Sigmoid colon (tissue), 7 donors: ENCODE measurements around the gene TRIP13. TPM values are rescaled to one million over a fixed set of nuclear protein-coding genes. Genes with fewer than 3 reads are reported as not detected.

ENCODE experiments used
- DNase-seq: peaks from one replicate; pipeline ENCODE4 v3.0.0-alpha.2; 2019
- H3K27ac ChIP-seq, 4 donors: fragments of 200-600 bp; sonication (generic); one replicate each; pipeline ENCODE4 v1.5.1; 2016 to 2019; ENCODE audit warnings: mild to moderate bottlenecking in 1 of 4
- H3K27me3 ChIP-seq, 3 donors: fragments of 200-600 bp; sonication (generic); one replicate each; pipeline ENCODE4 v1.5.1; 2019; ENCODE audit warnings: mild to moderate bottlenecking in 1 of 3
- H3K36me3 ChIP-seq, 4 donors: fragments of 200-600 bp; sonication (generic); one replicate each; pipeline ENCODE4 v1.5.1; 2016 to 2019
- H3K4me1 ChIP-seq, 4 donors: fragments of 200-600 bp; sonication (generic); one replicate each; pipeline ENCODE4 v1.5.1; 2017 to 2019
- H3K4me3 ChIP-seq, 4 donors: fragments of 200-600 bp; sonication (generic); one replicate each; pipeline ENCODE4 v1.5.1; 2017 to 2019; ENCODE audit warnings: mild to moderate bottlenecking in 2 of 4, moderate library complexity in 1 of 4
- H3K9me3 ChIP-seq, 4 donors: fragments of 200-600 bp in 3 of 4; sonication (generic) in 3 of 4; one replicate each; pipeline versions ENCODE4 v1.5.1 to v1.6.1; 2013 to 2019
- CTCF ChIP-seq, 4 experiments: fragments of 450-650 bp in 3 of 4; fragments of 200-600 bp in 1 of 4; IDR thresholded peaks; one replicate each; pipeline ENCODE4 v1.5.1; 2016 to 2019; ENCODE audit warnings: antibody characterized with exemption in 4 of 4, mild to moderate bottlenecking in 3 of 4, moderate library complexity in 2 of 4
- EP300 ChIP-seq, 4 donors: sonication (generic); formaldehyde crosslinking; IDR thresholded peaks; one replicate each; pipeline ENCODE4 v1.6.1; 2017; ENCODE audit warnings: antibody characterized with exemption in 4 of 4
- POLR2A ChIP-seq, 2 donors: fragments of 450-650 bp; IDR thresholded peaks; one replicate each; pipeline ENCODE4 v1.6.1; 2016; ENCODE audit warnings: antibody characterized with exemption in 2 of 2, mild to moderate bottlenecking in 2 of 2, moderate library complexity in 2 of 2
- POLR2AphosphoS5 ChIP-seq, 4 donors: sonication (generic); formaldehyde crosslinking; IDR thresholded peaks; one replicate each; pipeline ENCODE4 v1.6.1; 2017; ENCODE audit warnings: antibody characterized with exemption in 4 of 4
- WGBS, 2 donors: extraction: QIAGEN DNeasy Blood & Tissue Kit; methylation state at CpG; one replicate each; pipeline ENCODE4 v1.1.7; 2013; 5-methylcytosine and 5-hydroxymethylcytosine counted together
- intact Hi-C: fragments of 100-400 bp; cut with DNase I; formaldehyde crosslinking; loops from one replicate; pipeline ENCODE4 v1.15.1; 2023
- polyA plus RNA-seq, 3 donors: library from polyadenylated mRNA; stranded (reverse); fragments of 200-250 nt; gene quantifications; one replicate each; pipeline ENCODE4 v1.2.3, GENCODE V29; 2013
- total RNA-seq, 4 donors: library from RNA; depleted of rRNA; stranded (reverse); fragments of >200 nt; gene quantifications; one replicate each; pipeline ENCODE4 v1.1.0, GENCODE V29; 2016
- donor health status: healthy with polysubstance abuse.
- donor health status: Bipolar disorder and iron deficiency.
- donor health status: healthy.

Gene TRIP13
- total and polyA plus RNA-seq, 7 donors, result 0.16 to 7.7 (median 1.0) TPM; not detected in 1

GRCh38 chr5:945691-946551 is 53.2 kb downstream of the TRIP13 start:
- no peak for DNase-seq
- H3K36me3 ChIP-seq, result no peaks in the 10 kb centered on the region
- H3K4me1 ChIP-seq, result peaks cover 0 to 21% (median 18%) of the 10 kb centered on the region in 4 donors
- H3K27me3 ChIP-seq, result no peaks in the 10 kb centered on the region
- 22 to 34% methylated on average over 24 of the region's 24 CpGs for WGBS, 2 donors
- H3K27ac ChIP-seq, result no peak overlapping the region
- no peak overlapping the region for H3K4me3 ChIP-seq
- no peak for TF ChIP-seq EP300 (IDR thresholded peaks at IDR 0.05)
- TF ChIP-seq POLR2AphosphoS5 (IDR thresholded peaks at IDR 0.05), result no peak
- no peak for TF ChIP-seq CTCF (IDR thresholded peaks at IDR 0.05)
- TF ChIP-seq POLR2A (IDR thresholded peaks at IDR 0.05), result no peak
- no peaks in the 10 kb centered on the region for H3K9me3 ChIP-seq
- intact Hi-C loops, result no loop called here

GRCh38 chr5:946720-947625 is 54.3 kb downstream of the TRIP13 start:
- Histone ChIP-seq H3K27ac (no peak overlapping the region), H3K27me3 (peaks cover 0 to 3% (median 0%) of the 10 kb centered on the region in 3 donors), H3K9me3 (no peaks in the 10 kb centered on the region), H3K36me3 (no peaks in the 10 kb centered on the region), H3K4me1 (peaks cover 0 to 21% (median 18%) of the 10 kb centered on the region in 4 donors), H3K4me3 (no peak overlapping the region)
- no peak for TF ChIP-seq CTCF (IDR thresholded peaks at IDR 0.05)
- TF ChIP-seq EP300 (IDR thresholded peaks at IDR 0.05), result no peak
- no peak for TF ChIP-seq POLR2A (IDR thresholded peaks at IDR 0.05)
- no peak for TF ChIP-seq POLR2AphosphoS5 (IDR thresholded peaks at IDR 0.05)
- DNase-seq, result no peak
- WGBS, 2 donors, result 62 to 79% methylated on average over 30 of the region's 30 CpGs
- intact Hi-C loops, result no loop called here

- H3K4me1 ChIP-seq, result peaks cover 0 to 21% (median 18%) of the 10 kb centered on the region in 4 donors
- H3K4me3 ChIP-seq, result no peak overlapping the region
- H3K36me3 ChIP-seq, result no peaks in the 10 kb centered on the region
- no peak overlapping the region for H3K27ac ChIP-seq
- DNase-seq, result no peak
- WGBS, 2 donors, result 63 to 65% methylated on average over 19 of the region's 19 CpGs
- peaks cover 0 to 3% (median 0%) of the 10 kb centered on the region in 3 donors for H3K27me3 ChIP-seq
- intact Hi-C loops, result no loop called here
- TF ChIP-seq POLR2AphosphoS5 (IDR thresholded peaks at IDR 0.05) (no peak), POLR2A (IDR thresholded peaks at IDR 0.05) (no peak), EP300 (IDR thresholded peaks at IDR 0.05) (no peak), CTCF (IDR thresholded peaks at IDR 0.05) (no peak)
- no peaks in the 10 kb centered on the region for H3K9me3 ChIP-seq
Observed at GRCh38 chr5:947626-948471, 55.2 kb downstream of the TRIP13 start.

- intact Hi-C loops, result no loop called here
- H3K36me3 ChIP-seq, result no peaks in the 10 kb centered on the region
- H3K27me3 ChIP-seq, result peaks cover 0 to 3% (median 0%) of the 10 kb centered on the region in 3 donors
- H3K4me1 ChIP-seq, result peaks cover 0 to 21% (median 18%) of the 10 kb centered on the region in 4 donors
- 81 to 90% methylated on average over 19 of the region's 19 CpGs for WGBS, 2 donors
- TF ChIP-seq CTCF (IDR thresholded peaks at IDR 0.05), result no peak
- no peak for TF ChIP-seq POLR2A (IDR thresholded peaks at IDR 0.05)
- TF ChIP-seq EP300 (IDR thresholded peaks at IDR 0.05), result no peak
- no peak for TF ChIP-seq POLR2AphosphoS5 (IDR thresholded peaks at IDR 0.05)
- H3K9me3 ChIP-seq, result no peaks in the 10 kb centered on the region
- DNase-seq, result no peak
- no peak overlapping the region for H3K27ac ChIP-seq
- H3K4me3 ChIP-seq, result no peak overlapping the region
Observed at GRCh38 chr5:948472-949274, 56.0 kb downstream of the TRIP13 start.
